ENCODE measurements around the gene ADGRV1.
"Not testable (repeated sequence)": the region's sequence is repeated elsewhere in the genome, so short reads cannot be mapped to it uniquely, and the experiment has no call there.

ADGRV1 gene

DNA sequence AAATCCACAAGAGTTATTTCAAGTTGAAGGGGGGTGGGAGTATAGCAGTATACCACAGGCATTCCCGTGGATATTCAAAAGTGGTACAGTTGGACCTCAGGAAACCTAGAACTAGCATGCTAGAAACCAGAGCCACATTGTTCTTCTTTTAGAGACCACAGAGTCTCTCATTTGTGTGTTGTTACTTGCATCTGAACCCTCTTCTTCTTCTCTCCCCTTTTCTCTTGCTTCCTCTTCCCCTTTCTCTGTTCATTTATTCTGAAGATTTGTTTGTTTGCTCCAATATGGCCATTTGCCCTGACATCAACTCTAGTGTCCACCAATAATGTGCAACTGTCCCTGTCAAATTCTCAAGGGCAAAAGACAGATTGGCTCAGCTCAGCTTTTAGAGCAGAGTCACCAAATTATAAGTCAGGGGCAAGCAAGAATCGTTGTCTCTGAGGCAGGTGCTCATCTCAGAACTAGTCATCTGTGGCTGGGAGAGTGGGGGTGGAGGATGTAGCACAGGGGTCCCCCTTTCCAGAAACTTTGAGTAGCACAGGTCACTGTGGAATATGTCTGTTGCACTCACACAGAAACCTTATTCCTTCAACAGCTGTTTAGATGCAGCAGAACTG, 503.5 kb downstream of the ADGRV1 start:
- DNase-seq (ENCODE audit: low read depth in 2 of 2), result no peak

DNA sequence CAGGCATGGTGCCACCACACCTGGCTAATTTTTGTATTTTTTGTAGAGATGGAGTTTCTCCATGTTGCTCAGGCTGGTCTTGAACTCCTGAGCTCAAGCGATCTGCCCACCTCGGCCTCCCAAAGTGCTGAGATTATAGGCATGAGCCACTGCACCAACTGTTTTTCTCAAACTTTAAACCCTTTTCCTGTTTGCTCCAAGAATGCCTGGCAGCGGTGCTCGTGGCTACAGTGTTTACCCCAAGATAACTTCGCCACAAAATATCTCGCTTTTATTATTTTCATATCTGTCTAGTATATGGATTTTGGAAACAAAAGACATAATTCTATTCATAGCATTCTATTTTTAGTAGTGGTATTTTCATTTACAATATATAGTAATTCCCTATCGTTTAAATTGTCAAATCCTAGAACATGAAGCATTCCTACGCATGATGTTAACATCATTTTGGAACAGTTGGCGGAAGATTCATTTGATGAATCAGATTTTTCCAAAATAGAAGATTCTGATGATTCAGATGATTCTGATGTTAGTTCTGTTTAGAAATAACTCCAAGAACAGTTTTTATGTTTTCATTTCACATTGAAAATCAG, 504.6 kb downstream of the ADGRV1 start:
- not testable (repeated sequence) for DNase-seq (ENCODE audit: low read depth in 2 of 2)

DNA sequence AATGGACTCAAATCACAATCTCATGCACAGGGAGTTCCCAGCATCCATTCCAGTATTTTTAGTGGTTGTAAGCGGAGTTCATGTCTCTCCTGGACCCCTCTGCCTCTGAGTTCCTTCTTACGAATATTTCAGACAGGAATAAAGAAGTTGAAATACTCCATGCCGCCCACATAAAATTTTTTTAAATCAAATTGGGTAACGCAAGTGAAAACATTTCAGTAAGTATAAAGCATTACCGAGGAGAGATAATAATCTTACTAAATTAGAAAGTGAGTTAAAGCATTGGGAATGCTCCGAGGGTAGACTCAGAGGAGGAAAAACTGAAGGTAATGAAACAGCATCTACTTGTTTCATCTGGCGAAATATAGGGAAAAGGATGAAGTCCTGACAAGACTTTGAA, 506.9 kb downstream of the ADGRV1 start:
- no peak for DNase-seq (ENCODE audit: low read depth in 2 of 2)

DNA sequence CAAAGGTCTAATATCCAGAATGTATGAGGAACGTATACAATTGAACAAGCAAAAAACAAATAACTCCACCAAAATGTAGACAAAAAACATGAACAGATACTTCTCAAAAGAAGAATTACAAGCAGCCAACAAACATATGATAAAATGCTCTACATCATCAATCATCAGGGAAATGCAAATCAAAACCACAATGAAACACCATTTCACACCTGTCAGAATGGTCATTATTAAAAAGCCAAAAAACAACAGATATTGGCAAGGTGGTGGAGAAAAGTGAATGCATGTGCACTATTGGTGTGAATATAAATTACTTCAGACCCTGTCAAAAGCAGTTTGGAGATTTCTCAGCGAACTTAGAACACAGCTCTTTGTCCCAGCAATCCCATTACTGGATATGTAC, 510.8 kb downstream of the ADGRV1 start:
- no peak for DNase-seq (ENCODE audit: low read depth in 2 of 2)

DNA sequence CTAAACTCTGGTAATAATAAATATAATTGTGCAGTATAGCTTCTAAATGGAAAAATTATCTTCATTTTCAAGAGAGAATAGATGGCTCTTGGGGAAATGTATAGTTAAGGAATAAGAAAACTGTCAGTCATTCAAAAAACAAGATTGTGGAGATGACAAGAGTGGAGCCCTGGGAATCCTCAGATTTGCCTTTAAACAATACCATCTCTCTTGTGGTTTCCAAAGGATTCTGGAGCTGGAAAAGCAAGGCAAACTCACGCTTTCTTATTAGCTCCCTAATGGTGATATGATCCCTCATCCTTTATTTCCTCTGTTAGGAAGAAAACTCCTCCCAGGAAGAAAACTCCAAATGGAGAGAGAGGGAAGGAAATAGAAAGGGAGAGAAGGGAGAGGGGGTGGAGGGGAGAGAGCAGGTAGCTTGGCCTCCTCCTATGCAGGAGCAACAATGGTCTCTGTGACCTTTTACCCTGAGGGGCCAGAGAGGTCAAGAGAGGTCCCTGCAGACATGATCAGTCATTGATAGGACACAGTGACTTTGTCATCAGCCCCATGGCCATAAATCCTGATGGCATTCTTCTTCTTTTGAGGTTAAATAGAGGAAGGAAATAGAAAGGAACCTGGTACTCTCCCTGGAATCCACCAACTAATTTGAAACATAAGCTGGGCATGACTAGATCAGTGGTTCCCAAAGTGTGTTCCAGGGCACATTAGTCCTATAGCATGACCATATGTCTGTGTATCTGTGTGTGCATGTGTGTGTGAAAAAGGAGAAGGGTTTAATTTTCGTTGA, 512.4 kb downstream of the ADGRV1 start:
- DNase-seq (ENCODE audit: low read depth in 2 of 2), result no peak

DNA sequence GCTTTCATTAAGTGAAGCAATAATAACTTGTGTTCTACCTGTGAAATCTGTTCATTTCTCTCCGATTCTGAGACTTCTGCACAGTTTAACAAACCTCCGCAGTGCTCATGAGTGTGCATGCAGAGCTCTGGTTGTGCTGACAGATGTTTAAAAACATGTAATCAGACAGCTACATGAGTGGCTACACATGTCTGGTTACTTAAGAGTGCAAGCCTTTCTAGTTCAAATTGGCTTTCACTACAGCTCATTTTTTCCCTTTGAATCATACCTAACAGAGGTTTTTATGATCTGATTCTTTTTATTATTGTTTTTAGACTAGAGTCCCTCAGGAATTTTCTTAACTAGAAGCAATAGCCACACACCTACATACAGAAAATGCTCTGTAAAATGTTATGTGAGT, 514.3 kb downstream of the ADGRV1 start:
- no peak for DNase-seq (ENCODE audit: low read depth in 2 of 2)

DNA sequence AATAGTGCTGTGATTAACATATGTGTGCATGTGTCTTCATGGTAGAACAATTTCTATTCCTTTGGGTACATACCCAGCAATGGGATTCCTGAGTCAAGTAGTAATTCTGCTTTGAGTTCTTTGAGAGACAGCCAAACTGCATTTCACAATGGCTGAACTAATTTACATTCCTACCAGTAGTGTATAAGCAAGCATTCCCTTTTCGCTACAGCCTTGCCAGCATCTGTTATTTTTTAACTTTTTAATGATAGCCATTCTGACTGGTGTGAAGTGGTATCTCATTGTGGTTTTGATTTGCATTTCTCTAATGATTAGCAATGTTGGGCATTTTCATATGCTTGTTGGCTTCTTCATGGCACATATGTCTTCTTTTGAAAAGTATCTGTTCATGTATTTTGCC, 516.0 kb downstream of the ADGRV1 start:
- DNase-seq (ENCODE audit: low read depth in 2 of 2), result no peak

DNA sequence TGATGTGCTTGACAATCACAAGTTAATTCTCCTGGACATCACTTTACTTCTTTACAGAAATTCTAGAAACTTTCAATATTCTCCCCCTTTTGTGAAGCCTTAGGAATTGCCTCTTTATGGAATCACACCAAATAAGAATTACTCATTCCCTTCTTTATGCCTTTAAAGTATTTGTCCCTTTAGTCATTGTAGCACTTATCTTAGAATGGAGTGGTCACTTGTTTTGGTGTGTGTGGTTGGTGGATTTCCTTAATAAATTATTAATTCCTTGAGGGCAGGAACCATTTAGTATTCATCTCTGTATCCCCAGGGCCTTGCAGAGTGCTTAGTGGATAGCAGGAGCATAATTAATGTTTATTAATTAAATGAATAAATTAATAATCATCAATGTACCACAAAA, 517.5 kb downstream of the ADGRV1 start:
- no peak for DNase-seq (ENCODE audit: low read depth in 2 of 2)

DNA sequence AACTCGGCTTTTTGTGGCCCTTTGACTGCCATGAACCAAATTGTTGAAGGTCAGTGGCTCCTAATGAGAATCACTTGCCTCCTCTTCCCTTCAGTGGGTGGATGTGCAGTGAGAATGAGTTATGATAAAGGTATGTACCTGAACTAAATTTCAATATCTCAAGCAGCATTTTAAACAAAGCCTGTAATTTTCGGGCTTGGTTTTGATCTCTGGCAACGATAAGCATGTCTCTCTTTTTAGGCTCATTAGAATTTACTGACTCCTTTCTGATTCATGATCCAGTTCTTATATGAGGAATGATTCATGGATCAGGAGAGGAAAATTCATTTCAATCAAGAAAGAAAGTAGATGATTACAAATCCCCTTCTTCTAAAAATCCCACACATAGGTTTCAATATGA, 519.0 kb downstream of the ADGRV1 start:
- DNase-seq (ENCODE audit: low read depth in 2 of 2), result no peak

DNA sequence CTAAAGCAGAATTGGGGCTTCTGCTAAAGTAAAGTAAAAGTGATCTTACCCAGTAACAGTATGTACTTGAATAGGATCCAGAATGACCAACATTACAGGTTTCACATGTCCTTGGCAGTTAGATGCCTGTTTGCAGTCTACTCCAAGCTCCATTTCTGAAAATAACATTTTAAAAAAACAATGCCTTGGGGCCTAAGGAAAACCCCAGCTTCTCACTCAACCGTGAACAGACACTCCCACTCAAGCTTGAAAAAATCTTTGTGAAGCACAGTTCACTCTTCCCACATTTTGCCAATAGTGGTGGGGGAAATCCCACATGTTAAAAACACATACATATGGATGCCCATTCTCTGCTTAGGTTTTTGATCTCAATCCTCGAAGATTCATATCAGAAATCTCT, 520.4 kb downstream of the ADGRV1 start:
- no peak for DNase-seq (ENCODE audit: low read depth in 2 of 2)

DNA sequence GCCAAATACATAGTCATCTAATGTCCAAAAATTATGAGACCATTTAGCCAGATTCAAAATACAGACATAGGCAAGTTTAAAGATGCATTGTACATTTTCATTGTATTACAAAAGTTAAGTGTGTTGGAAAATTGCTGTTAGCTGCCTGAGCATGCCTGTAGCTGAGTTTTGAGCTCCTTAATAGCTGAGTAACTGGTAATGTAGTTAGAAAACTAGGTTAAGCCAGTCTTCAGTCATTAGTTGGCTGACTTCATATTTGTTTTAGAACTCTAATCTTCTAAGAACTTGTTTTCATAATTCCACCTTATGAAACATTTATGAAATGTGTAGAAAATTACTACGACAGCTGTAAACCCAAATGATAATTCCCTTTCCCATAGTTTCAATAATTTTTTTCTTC, 531.2 kb downstream of the ADGRV1 start:
- DNase-seq (ENCODE audit: low read depth in 2 of 2), result no peak

DNA sequence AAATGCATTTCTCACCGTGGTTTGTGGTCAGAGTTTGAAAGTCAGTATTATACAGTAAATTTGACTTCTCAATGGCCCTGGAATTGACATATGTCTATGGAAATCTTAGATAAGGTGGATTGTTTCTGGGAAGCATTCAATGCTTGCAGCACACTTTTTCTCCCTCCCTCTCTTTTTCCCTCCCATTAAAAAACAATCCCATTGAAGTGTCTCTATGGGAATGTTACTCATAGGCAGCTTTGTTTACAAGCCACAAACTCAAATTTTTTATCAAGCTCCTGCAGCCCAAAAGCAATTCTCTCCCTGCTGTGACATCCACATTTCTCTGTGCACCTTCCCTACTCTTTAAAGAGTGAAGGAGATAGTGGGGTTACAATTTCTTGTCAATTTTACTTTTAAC, 532.4 kb downstream of the ADGRV1 start:
- no peak for DNase-seq (ENCODE audit: low read depth in 2 of 2)

DNA sequence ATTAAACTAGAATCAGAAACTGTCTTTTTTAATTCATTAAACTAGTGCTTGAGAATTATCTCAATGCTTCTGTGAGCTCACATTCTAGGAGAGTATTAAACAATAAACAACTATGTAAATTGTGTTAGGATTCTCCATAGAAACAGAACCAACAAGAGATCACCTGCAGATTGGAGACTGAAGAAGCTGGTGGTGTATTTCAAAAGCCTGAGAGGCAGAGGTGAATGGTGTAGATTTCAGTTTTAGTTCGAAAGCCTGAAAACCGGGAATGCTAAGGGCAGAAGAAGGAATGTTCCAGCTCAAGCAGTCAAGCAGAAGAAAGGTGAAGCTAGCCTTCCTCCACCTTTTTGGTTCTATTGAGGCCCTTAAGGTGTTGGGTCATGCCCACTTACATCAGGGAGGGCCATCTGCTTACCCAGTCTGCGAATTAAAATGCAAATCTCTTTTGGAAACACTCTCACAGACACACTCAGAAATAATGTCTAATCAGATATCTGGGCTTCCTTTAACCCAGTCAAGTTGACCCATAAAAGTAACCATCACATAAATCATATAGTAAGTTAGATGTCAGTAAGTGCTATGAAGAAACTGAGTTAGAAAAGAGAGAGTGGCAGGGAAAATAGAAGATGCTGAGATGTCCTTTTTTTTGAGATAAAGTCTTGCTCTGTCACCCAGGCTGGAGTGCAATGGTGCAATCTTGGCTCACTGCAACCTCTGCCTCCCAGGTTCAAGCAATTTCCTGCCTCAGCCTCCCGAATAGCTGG, 533.1 kb downstream of the ADGRV1 start:
- no peak for DNase-seq (ENCODE audit: low read depth in 2 of 2)

DNA sequence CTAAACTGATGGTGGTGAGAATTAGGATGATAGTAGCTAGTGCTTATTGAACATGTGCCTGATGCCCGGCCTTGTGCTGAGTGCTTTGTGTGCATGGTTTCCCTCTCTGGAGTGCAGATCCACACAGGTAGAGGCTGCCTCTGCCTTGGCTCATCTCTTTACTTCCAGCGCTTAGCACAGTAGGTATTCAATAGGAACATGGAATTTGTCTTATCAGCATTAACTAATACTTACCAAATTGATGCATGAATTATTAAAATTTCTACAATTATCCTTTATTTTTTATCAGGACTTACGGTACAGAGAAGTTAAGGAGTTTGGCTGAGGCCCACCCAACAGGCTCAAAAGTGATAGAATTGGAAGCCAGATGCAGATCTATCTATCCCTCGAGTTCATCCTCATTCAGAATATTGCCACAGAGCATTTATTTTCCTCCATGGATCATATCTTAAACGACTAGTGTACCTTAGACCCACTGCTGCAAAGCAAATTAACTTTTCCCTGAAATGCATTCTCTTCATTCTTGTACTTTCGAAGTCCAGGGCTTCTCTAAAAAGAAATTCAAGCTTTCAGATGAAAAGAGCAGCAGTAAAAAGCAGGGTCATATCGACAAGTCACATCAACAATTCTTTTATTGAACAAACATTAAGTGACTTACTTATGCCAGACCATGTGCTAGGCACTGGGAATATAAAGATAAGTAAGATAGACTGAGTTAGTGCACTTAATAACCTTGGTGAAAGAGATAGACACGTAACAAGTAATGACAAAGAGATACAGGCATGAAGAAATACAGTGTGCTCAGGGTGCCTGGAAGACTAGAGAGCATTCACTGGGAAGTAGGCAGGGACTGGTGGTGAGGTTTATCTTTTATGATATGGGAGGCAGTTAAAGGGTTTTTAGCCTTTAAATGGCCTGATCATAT, 534.5 kb downstream of the ADGRV1 start:
- no peak for DNase-seq (ENCODE audit: low read depth in 2 of 2)

DNA sequence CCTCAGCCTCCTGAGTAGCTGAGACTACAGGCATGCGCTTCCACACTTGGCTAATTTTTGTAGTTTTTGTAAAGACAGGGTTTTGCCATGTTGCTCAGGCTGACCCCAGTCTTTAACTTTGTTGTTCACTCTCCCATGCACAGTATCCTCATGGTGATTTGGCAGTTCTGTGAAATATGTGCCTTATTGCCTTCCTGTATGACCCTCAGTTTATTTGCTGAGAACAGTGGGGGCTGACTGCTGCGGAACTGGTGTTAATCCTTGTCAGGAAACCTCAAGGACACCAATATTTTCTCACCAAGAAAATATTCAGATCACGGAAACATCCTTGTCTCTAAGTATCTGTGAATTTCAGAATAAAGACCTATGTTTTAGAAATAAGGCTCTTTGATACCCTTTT, 536.7 kb downstream of the ADGRV1 start:
- no peak for DNase-seq (ENCODE audit: low read depth in 2 of 2)

DNA sequence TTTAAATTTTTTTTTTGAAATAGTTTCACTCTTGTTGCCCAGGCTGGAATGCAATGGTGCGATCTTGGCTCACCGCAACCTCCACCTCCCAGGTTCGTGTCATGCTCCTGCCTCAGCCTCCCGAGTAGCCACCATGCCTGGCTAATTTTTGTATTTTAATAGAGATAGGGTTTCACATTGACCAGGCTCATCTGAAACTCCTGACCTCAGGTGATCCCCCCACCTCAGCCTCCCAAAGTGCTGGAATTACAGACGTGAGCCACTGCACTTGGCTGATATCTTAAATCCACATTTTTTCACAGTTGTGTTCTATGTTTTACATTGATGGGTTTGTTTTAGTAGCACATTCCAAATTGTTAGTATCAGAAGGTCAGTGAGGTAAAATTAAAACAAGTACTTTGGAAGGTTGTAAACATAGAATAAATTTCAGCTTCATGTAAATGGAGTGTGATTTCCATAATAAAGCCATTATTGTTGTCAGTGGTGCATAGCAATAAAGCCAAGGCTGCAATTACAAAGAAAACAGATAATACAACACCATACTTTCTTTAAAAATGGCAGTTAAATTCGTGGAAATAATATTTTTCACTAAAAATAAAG, 537.3 kb downstream of the ADGRV1 start:
- DNase-seq (ENCODE audit: low read depth in 2 of 2), result no peak

DNA sequence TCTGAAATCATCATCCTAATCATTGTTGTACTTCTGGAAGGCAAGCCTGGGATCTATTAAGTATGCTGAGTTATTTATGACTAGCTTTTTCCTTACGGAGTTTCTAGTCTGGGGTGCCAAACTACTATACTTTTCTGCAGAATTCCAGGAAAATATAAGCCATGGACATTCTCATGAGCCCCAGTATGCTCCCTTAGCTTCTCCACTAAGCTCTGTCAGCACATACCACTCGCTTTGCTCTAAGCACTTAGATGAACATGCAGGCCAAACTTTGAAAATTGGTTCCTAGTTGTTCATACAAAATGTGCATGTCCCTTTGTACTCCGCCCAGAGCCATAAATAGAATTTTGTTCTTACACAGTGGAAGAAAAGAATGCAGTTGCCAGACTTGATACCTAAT, 539.9 kb downstream of the ADGRV1 start:
- DNase-seq (ENCODE audit: low read depth in 2 of 2), result no peak

DNA sequence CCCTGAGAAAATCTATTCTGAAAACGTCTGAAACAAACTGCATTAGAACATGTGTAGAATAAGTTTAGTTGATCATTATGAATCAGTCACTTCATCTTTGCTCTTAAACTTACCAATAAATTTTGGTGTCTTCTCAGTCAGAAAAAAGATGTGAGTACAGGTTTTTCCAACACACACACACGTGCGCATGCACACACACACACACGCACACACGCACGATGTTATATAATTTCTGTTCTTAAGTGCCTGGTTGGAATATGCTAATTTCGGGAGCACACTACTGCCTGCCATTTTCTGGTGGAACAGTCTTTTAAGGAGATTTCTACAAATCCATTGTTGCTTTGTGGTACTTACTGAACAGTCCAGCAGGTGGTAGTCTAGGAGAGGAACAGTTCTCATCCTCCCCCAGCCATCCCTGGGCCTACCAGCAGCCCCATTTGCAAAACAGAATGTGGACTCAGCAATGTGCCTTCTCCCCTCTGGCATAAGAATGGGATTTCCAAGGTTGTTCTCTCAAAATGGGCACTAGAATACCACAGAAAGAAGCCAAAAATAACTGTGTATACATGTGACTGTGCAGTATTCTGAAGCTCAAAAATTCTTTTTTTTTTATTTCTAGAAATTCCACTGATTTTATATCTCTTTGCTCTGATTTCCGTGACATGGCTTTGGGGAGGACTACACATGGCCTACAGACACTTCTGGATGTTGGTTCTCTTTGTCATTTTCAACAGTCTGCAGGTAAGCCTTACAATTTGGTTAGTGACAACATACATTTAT, 543.2 kb downstream of the ADGRV1 start:
- peak in 1 of 2 donors; percentile 18 for DNase-seq (ENCODE audit: low read depth in 2 of 2)

DNA sequence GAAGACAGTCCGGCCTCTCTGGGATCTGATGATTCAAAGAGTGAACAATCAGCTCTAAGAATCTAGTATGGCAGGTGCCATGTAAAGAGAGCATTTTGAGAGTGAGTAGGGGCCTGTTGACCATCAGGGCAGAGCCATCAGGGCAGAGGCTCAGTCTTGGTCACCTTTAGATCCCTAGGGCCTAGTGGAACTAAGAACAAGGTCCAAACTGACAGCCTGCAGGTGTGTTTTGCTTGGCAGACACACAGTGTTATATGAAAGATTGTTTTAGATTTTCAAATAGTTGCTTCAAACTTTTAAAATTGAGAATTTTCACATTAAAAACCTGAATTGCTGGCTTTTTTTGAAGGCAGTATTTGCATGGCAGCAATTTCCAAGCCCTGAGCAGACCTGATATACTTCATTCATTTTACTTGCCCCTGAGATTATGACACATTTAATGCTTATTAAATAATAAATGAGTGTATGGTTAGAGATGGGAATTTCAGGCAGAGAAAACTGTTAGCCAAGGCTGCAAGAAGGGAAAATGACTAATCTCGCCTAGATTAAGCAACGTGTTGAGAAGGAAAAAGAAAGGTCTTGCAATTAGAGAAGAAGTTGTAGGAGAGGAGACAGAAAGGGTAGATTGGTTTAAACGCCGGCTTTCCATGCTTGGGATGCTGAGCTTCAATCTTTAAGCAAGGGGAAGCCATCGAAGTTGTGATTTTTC, 544.9 kb downstream of the ADGRV1 start:
- DNase-seq (ENCODE audit: low read depth in 2 of 2), result no peak

DNA sequence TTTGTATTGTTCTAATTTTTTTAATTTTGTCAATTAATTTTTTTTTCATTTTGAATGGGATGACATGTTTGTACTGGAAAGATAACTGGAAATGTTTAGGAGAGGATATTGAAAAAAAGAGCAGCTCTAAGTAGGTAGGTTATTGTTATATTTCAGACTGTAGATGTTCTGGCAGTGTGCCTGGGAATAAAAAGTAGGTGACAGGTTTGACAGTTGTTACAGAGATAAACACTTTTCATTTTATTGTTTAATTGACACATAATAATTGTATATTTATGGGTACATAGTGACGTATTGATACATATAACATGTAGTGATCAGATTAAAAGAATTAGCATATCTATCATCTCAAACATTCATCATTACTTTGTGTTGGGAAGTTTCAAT, 545.5 kb downstream of the ADGRV1 start:
- DNase-seq (ENCODE audit: low read depth in 2 of 2), result no peak
